AG09319 (cell line): ENCODE data around the gene MIEF1.

Source experiments
- DNase-seq: peaks from one replicate; pipeline ENCODE4 v3.0.0-alpha.2; 2010; ENCODE audit warnings: low read depth; ENCODE audit errors: extremely low read depth
- TF ChIP-seq, protein P1 (sequence below): IDR thresholded peaks from 2 replicates; pipeline ENCODE4 v1.5.1; 2011; ENCODE audit warnings: low read depth, mild to moderate bottlenecking, inconsistent platforms, low read length, moderate library complexity

The MIEF1 gene

DNA sequence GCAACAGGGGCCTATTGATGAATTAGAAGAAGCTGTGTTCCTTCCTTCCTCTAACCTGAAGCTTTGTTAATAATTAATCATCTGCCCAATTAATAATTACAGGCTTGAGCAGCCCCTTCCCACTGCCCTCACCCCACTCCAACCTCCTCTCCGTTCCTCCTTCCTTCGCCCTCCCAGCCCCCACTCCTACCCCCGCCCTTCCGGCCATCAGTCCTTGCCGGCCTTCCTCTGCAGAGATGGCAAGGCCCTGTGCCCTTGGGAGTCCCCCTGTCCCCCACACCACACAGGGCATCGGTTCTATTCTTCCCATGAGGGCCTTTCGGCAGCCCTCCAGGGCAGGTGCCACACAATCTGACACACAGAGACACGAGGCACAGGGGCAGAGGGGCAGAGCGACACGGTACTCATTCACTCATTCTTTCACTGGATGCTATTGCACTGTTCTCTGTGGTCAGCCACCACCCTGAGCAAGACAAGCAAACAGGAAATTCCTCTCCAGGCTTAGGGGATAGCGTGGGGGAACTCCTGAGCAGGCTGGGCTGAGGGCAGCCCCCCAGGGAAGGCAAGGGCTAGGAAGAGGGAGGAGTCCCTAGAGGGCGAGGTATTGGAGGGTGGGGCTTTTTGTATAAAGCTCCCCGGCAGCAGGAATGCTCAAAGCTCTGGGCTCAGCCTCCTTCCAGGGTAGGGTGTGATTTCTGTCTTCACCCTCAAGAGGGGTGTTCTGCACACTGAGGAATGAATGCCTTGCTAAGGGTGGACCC is 30.5 kb upstream of the MIEF1 start:
- DNase-seq, result no peak
- TF ChIP-seq, protein P1, sequence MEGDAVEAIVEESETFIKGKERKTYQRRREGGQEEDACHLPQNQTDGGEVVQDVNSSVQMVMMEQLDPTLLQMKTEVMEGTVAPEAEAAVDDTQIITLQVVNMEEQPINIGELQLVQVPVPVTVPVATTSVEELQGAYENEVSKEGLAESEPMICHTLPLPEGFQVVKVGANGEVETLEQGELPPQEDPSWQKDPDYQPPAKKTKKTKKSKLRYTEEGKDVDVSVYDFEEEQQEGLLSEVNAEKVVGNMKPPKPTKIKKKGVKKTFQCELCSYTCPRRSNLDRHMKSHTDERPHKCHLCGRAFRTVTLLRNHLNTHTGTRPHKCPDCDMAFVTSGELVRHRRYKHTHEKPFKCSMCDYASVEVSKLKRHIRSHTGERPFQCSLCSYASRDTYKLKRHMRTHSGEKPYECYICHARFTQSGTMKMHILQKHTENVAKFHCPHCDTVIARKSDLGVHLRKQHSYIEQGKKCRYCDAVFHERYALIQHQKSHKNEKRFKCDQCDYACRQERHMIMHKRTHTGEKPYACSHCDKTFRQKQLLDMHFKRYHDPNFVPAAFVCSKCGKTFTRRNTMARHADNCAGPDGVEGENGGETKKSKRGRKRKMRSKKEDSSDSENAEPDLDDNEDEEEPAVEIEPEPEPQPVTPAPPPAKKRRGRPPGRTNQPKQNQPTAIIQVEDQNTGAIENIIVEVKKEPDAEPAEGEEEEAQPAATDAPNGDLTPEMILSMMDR, result no peak

DNA sequence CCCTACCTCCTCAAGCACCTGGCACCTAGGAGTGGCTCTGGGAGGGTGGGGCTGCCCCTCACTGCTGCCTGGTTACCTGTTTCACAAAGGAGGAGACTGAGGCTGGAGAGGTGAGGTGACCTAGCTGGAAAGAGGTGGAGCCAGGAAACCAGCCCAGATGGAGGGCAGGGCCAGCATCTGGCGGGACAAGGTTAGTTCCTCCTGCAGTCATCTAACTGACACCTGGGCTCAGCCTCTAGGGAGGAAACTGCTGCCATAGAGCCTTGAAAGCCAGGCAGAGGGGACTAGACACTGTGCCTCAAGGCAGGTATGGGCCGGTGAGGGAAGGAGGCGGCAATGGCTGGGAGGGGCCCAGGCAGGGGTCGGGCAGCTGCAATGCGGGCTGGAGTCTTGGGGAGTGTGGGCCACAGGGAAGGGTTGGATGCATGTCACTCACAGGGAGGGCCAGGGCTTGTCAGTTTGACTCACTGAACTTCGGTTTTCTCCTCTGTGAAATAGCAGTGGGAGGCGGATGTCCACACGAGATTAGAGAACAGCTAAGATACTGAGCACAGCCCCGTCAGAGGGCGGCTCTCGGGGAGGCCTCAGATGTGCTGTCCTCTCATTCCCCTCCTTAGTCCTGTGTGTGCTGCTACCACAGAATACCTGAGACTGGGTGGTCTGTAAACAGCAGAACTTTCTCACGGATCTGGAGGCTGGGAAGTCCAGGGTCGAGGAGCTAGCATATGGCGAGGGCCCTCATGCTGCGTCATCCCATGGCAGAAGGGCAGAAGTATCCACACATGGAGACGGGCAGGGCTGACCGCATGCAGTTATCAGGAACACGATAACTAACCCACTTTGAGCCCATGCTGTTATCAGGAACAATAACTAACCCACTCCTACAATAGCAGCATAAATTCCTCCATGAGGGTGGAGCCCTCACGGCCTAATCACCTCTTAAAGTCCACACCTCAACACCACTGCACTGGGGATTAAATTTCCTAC is 29.2 kb upstream of the MIEF1 start:
- TF ChIP-seq, protein P1, result no peak
- no peak for DNase-seq

DNA sequence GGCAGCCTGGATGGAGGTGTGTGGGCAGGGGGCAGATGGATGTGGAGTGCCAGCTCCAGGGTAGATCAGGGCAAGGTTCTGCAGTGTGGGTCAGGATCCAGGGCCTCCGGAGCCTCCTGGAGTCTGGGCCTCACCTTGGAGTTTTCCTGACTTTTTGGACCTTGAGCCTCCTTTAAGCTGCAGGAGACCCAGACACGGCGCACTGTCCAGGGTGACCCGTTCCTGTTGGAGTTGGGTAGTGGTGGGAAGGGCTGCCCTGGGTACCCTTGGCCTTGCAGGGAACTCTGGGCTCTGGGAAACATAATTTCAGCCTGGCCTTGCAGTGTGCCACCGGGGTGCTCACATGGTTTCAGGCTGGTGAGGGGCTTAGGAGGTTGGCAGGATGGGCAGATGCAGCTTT is 28.2 kb upstream of the MIEF1 start:
- DNase-seq, result no peak
- TF ChIP-seq, protein P1, result no peak

DNA sequence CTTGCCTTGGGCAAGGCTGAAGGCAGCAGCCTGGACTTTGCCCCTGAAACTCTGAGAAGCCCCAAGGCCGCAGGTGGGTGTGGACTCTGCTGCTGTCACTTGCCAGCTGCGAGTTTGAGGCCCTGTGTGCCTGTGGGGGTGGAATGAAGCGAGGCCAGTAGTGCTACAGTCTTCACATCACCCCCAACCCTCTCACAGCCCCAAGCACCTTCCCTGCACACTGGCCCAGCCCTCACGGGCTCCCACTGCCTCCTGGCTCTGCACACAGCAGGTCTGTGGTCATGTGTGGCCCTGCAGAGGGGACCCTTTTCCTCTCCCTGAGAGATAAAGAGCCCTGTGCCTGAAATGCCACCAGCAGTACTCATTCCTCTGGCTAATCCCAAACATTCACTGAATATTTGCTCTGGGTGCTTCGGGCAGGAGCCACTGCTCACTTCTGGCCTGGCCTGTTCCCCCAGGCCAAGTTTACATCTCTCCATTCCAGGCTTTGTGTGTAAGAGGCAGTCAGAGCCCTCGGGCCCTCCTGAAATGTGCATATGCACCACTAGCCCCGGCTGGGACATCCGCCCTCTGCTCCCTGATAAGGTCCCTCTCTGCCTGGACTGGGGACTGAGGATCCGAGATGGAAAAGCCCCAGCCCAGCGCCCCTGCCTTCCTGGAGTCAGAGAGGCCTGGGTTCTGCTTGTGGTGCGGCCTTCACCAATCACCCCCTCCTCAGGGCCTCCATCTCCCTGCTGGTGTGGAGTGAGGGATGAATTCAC is 27.6 kb upstream of the MIEF1 start:
- TF ChIP-seq, protein P1, result no peak
- no peak for DNase-seq

DNA sequence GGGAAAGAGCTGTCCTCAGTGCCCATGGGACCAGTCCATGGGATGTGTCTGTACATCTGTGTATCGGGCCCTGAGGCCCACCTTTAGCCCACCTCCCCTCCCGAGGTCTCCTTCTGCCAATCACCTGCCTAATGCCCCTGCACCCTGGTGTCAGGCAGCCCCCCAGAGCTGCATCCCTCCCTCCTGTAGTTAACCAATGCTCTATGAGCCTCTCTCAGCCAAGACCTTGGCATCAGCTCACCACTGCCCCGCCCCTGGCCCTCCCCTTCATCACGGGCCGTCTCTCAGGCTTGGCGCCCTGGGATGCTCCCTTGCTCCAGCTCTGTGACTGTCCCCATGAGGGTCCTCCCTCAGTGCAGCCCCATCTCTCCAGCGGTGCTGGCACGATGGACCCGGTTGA is 26.8 kb upstream of the MIEF1 start:
- DNase-seq, result no peak

DNA sequence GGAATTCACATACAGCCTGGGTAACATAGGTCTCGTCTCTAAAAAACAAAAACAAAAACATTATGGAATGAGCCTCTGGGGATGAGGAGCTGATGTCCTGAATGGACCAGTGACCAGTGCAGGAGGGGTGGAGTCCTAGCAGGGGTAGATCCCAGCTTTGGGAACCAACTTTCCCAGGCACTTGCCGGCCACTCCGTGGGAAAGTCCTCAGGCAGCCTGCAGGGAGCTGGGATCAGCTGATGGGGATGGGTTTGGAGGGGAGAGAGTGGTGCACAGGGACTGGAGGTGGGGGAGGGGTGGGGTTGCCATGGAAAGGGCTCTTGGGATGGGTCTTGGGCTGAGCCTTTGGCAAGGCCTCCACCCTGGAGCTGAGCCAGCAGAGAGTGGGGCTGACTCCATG is 26.2 kb upstream of the MIEF1 start:
- TF ChIP-seq, protein P1, result no peak
- DNase-seq, result no peak

More for the DNA sequence above, 26.8 kb upstream of the MIEF1 start:
- TF ChIP-seq, protein P1, result no peak
